ENCODE measurements around the gene PRKAB1.

- TF ChIP-seq JUNB (IDR thresholded peaks at IDR 0.05) (no peak), POLR2A (IDR thresholded peaks at IDR 0.05; ENCODE audit: low read length) (no peak), REST (IDR thresholded peaks at IDR 0.05) (no peak)
Measured at GRCh38 chr12:119665164-119665929, 2.6 kb upstream of the PRKAB1 start.

Data from A549 (cell line).